Measurements from ENCODE around the gene CNTN4. TPM values are rescaled to one million over a fixed set of nuclear protein-coding genes. Genes with fewer than 3 reads are reported as not detected.

The CNTN4 gene
- total RNA-seq, 1 donor from 2014 or later, result 23.0 TPM

DNA sequence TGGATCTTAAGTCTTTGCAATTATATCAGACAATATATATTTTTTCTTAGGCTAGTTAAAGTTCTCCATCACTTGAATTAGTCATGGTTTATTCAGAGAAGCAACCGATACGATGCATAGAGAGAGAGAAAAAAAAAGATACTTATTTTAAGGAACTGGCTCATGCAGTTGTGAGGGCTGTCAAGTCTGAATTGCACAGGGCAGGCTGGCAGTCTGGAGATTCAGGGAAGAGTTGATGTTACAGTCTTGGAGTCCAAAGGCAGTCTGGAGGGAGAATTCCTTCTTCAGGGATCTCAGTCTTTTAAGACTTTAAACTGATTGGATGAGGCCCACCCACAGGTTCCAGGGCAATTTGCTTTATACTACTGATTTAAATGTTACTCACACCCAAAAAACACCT lies 598.9 kb downstream of the CNTN4 start:
- no peaks in the 10 kb centered on the region for H3K4me1 Mint-ChIP-seq (ENCODE audit: low read depth, unreplicated experiment)
- H3K9me3 Mint-ChIP-seq (ENCODE audit: unreplicated experiment), result no peaks in the 10 kb centered on the region
- TF ChIP-seq, protein P1, sequence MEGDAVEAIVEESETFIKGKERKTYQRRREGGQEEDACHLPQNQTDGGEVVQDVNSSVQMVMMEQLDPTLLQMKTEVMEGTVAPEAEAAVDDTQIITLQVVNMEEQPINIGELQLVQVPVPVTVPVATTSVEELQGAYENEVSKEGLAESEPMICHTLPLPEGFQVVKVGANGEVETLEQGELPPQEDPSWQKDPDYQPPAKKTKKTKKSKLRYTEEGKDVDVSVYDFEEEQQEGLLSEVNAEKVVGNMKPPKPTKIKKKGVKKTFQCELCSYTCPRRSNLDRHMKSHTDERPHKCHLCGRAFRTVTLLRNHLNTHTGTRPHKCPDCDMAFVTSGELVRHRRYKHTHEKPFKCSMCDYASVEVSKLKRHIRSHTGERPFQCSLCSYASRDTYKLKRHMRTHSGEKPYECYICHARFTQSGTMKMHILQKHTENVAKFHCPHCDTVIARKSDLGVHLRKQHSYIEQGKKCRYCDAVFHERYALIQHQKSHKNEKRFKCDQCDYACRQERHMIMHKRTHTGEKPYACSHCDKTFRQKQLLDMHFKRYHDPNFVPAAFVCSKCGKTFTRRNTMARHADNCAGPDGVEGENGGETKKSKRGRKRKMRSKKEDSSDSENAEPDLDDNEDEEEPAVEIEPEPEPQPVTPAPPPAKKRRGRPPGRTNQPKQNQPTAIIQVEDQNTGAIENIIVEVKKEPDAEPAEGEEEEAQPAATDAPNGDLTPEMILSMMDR (IDR thresholded peaks at IDR 0.05; ENCODE audit: partially characterized antibody, unreplicated experiment), result no peak
- DNase-seq, result no peak
- no peak overlapping the region for H3K4me3 Mint-ChIP-seq (ENCODE audit: unreplicated experiment)
- no peaks in the 10 kb centered on the region for H3K36me3 Mint-ChIP-seq (ENCODE audit: unreplicated experiment)
- H3K27ac Mint-ChIP-seq (ENCODE audit: unreplicated experiment), result no peak overlapping the region
- H3K27me3 Mint-ChIP-seq (ENCODE audit: unreplicated experiment), result no peaks in the 10 kb centered on the region

DNA sequence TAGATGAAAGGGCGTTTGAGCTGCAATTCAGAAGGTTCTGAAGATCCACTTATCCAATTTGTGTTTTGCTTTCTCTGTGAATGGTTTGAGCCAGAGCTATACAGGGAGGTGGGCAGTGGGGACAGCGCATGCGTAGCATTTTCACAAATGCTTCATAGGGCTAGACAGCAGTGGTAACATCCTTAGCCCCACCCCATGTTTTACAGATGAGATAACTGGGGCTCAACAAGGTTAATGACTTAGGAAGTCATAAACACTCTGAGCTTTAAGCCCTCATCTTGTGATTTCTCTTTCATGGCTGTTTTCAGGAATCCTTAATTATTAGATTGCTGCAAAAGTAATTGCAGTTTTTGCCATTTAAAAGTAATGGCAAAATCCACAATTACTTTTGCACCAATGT lies 602.8 kb downstream of the CNTN4 start:
- TF ChIP-seq, protein P1 (IDR thresholded peaks at IDR 0.05; ENCODE audit: partially characterized antibody, unreplicated experiment), result no peak
- Mint-ChIP-seq H3K4me3 (ENCODE audit: unreplicated experiment) (no peak overlapping the region), H3K9me3 (ENCODE audit: unreplicated experiment) (no peaks in the 10 kb centered on the region), H3K36me3 (ENCODE audit: unreplicated experiment) (no peaks in the 10 kb centered on the region), H3K27ac (ENCODE audit: unreplicated experiment) (no peak overlapping the region), H3K27me3 (ENCODE audit: unreplicated experiment) (no peaks in the 10 kb centered on the region), H3K4me1 (ENCODE audit: low read depth, unreplicated experiment) (no peaks in the 10 kb centered on the region)
- no peak for DNase-seq

DNA sequence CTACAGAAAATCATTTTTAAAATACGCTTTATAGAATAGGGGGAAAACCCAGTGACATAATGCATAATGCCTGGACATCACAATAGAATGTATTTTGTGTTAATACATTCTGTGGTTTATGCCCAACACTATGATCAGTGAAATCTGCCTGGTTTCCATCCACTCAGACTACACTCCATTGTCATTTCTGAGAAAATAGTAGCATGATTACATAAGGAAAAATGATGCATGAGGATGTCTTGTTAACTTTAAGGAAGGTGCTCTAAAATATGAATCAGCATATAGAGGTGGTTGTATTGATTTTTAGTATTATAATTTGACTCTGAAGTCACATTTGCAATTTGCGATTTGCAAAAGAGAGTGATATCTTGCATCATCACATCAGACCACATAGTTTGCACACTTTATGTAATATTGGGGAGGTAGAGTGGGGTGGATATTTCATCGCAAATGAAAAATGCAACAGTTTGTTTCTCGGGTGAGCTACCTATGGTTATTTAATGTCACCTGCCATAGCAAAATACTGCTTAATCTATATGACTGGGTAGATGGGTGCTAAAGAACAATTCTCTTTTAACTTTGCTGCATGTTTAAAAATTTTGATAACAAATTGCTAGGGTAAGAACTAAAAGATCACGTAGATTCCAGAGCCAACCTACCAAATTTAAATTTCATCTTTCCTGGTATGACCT lies 607.6 kb downstream of the CNTN4 start:
- TF ChIP-seq, protein P1 (IDR thresholded peaks at IDR 0.05; ENCODE audit: partially characterized antibody, unreplicated experiment), result no peak
- Mint-ChIP-seq H3K36me3 (ENCODE audit: unreplicated experiment) (no peaks in the 10 kb centered on the region), H3K9me3 (ENCODE audit: unreplicated experiment) (no peaks in the 10 kb centered on the region), H3K4me3 (ENCODE audit: unreplicated experiment) (no peak overlapping the region), H3K27me3 (ENCODE audit: unreplicated experiment) (no peaks in the 10 kb centered on the region), H3K4me1 (ENCODE audit: low read depth, unreplicated experiment) (no peaks in the 10 kb centered on the region), H3K27ac (ENCODE audit: unreplicated experiment) (no peak overlapping the region)
- no peak for DNase-seq

DNA sequence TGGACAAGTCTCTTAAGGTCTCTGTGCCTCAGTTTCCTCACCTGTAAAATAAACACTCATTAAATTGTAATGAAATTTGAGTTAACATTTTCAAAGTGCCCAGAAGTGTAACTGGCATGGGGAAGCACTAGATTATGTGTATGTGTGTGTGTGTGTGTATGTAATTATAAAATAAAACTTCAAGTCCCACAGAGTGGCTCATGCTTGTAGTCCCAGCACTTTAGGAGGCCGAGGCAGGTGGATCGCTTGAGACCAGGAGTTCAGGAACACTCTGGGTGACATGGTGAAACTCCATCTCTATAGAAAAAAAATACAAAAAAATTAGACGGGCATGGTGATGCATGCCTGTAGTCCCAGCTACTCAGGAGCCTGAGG lies 608.2 kb downstream of the CNTN4 start:
- TF ChIP-seq, protein P1 (IDR thresholded peaks at IDR 0.05; ENCODE audit: partially characterized antibody, unreplicated experiment), result no peak

DNA sequence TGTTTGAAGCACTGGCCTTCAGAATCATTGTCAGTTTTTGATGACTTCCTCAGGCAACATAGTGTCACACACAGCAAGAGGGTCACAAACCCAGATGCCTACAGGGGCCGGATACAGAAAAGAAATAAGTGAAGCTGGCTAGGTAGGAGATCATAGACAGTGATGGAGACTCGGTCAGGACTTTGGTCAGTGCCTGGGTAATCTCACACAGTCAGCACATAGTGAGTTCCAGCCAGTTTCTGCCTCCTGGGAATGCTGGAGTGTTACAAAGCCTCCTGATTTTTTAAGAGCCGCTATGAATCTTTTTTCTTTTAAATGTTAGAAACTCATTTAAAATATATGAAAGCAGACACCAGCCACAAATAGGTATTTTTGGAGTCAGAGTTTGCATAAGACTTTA lies 612.4 kb downstream of the CNTN4 start:
- H3K27me3 Mint-ChIP-seq (ENCODE audit: unreplicated experiment), result no peaks in the 10 kb centered on the region
- no peak overlapping the region for H3K27ac Mint-ChIP-seq (ENCODE audit: unreplicated experiment)
- no peak for DNase-seq
- TF ChIP-seq, protein P1 (IDR thresholded peaks at IDR 0.05; ENCODE audit: partially characterized antibody, unreplicated experiment), result no peak
- no peak overlapping the region for H3K4me3 Mint-ChIP-seq (ENCODE audit: unreplicated experiment)
- H3K4me1 Mint-ChIP-seq (ENCODE audit: low read depth, unreplicated experiment), result no peaks in the 10 kb centered on the region
- no peaks in the 10 kb centered on the region for H3K36me3 Mint-ChIP-seq (ENCODE audit: unreplicated experiment)
- no peaks in the 10 kb centered on the region for H3K9me3 Mint-ChIP-seq (ENCODE audit: unreplicated experiment)

More for the DNA sequence above, 608.2 kb downstream of the CNTN4 start:
- DNase-seq, result no peak
- no peak overlapping the region for H3K4me3 Mint-ChIP-seq (ENCODE audit: unreplicated experiment)
- H3K9me3 Mint-ChIP-seq (ENCODE audit: unreplicated experiment), result no peaks in the 10 kb centered on the region
- no peaks in the 10 kb centered on the region for H3K4me1 Mint-ChIP-seq (ENCODE audit: low read depth, unreplicated experiment)
- H3K27me3 Mint-ChIP-seq (ENCODE audit: unreplicated experiment), result no peaks in the 10 kb centered on the region
- no peak overlapping the region for H3K27ac Mint-ChIP-seq (ENCODE audit: unreplicated experiment)
- H3K36me3 Mint-ChIP-seq (ENCODE audit: unreplicated experiment), result no peaks in the 10 kb centered on the region
